ENCODE results near the gene GPR78. TPM values are rescaled to one million over a fixed set of nuclear protein-coding genes. Genes with fewer than 3 reads are reported as not detected.
A peak's percentile ranks its signal among the peaks of the same experiment; 100 is the strongest.

The GPR78 gene
- total and polyA plus RNA-seq, 2 donors (not counting 1 experiment from before 2014, with no cell fraction given), result 0.20 to 0.33 TPM

DNA sequence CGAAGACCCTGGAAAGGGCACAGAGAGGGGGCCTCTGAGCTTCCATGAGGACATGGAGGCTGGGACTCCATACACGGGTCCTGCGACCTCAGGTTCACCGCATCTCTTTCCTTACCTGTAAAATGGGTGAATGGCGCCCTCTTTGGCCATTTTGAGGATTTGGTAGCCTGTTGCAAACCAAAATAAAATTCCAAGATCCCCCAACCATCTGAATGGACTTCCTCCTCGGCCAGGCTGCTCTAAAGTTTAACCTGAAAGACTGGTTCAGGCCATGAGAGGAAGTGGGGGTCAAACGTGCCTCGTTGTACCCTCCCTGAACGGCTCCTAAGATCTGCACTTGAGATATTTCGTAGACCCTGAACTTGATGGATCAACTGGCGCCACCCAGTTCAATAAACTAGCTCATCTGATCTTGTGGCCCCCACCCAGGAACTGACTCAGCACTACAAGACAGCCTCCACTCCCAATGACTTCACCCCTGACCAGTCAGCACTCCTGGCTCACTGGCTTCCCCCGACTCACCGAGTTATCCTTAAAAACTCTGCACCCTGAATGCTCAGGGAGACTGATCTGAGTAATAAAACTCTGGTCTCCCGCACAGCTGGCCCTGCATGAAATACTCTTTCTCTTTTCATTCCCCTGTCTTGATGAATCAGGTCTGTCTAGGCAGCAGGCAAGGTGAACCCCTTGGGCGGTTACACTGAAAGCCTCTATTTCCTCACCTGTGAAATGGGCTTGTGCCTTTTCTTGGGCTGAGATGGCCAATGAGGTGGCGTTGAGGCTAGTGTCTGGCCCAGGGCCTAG, 32.9 kb upstream of the GPR78 start:
- Histone ChIP-seq H3K4me1 (ENCODE audit: control insufficient read depth, extremely low read depth, insufficient read depth, low read length) (peaks cover 3% of the 10 kb centered on the region), H3K27me3 (ENCODE audit: control insufficient read depth, insufficient read depth, low read length) (no peaks in the 10 kb centered on the region), H3K36me3 (ENCODE audit: control insufficient read depth, insufficient read depth, low read length) (no peaks in the 10 kb centered on the region), H3K4me3 (replicated peaks in 1 of 4; ENCODE audit: control extremely low read depth in 1 of 4, insufficient read depth in 1 of 4, low read depth in 3 of 4, low read length in 4 of 4) (no peak overlapping the region), H3K4me2 (ENCODE audit: extremely low read depth, insufficient read depth, low read length) (no peak overlapping the region), H2AFZ (ENCODE audit: low read length) (no peak overlapping the region), H3K79me2 (ENCODE audit: control insufficient read depth, insufficient read depth, low read length) (no peaks in the 10 kb centered on the region), H4K20me1 (ENCODE audit: control insufficient read depth, extremely low read depth, insufficient read depth, low read length) (no peaks in the 10 kb centered on the region), H3K9me3 (ENCODE audit: control insufficient read depth, insufficient read depth, low read depth, low read length) (no peaks in the 10 kb centered on the region), H3K9ac (ENCODE audit: insufficient read depth, low read length) (no peak overlapping the region), H3K27ac (ENCODE audit: insufficient read depth, low read length) (no peak overlapping the region)
- DNase-seq (ENCODE audit: low read depth in 2 of 2), result peak; percentile 27 to 67
- TF ChIP-seq EZH2 (IDR thresholded peaks at IDR 0.05; ENCODE audit: low read length, missing control alignments), result no peak
- TF ChIP-seq, protein P1, sequence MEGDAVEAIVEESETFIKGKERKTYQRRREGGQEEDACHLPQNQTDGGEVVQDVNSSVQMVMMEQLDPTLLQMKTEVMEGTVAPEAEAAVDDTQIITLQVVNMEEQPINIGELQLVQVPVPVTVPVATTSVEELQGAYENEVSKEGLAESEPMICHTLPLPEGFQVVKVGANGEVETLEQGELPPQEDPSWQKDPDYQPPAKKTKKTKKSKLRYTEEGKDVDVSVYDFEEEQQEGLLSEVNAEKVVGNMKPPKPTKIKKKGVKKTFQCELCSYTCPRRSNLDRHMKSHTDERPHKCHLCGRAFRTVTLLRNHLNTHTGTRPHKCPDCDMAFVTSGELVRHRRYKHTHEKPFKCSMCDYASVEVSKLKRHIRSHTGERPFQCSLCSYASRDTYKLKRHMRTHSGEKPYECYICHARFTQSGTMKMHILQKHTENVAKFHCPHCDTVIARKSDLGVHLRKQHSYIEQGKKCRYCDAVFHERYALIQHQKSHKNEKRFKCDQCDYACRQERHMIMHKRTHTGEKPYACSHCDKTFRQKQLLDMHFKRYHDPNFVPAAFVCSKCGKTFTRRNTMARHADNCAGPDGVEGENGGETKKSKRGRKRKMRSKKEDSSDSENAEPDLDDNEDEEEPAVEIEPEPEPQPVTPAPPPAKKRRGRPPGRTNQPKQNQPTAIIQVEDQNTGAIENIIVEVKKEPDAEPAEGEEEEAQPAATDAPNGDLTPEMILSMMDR (conservative IDR thresholded peaks at IDR 0.05 in 1 of 2, IDR thresholded peaks at IDR 0.05 in 1 of 2; ENCODE audit: low read depth in 1 of 2, low read length in 2 of 2), result peak; percentile 15 to 27

DNA sequence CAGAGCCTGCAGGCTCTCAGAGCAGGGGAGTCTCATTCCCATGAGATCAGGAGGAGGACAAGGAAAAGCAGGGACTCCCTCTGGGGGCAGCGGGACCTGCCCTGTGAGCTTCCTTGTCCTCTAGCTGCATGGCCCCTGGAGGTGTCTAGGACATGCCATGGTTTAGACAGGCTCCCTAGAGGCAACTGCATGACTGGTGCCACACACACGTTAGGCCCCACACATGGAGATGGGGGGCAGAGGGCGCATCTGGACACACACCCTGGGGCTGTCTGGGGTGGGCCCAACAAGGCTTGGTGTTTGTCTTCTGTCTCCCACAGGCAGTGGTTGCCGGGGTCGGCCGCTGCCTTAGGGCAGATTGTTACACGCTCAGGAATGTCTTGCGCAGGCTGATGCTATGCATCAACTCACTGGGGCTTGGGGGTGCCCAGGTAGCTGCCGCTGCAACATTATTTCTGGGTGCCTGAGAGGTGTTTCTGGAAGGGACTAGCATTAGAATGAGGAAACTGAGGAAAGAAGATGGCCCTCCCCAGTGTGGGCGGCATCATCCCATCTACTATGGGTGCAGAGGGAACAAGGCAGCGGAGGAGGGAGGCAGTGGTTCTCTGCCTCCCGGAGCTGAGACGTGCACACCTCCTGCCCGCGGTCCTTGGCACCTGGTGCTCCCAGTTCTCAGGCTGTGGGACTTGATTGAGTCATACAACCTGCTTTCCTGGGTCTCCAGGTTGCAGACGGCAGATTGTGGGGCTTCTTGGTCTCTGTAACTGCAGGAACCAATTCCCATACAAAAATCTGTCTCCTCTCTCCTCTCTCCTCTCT, 32.1 kb upstream of the GPR78 start:
- H3K36me3 ChIP-seq (ENCODE audit: control insufficient read depth, insufficient read depth, low read length), result no peaks in the 10 kb centered on the region
- H3K27ac ChIP-seq (ENCODE audit: insufficient read depth, low read length), result no peak overlapping the region
- peaks cover 3% of the 10 kb centered on the region for H3K4me1 ChIP-seq (ENCODE audit: control insufficient read depth, extremely low read depth, insufficient read depth, low read length)
- H3K4me2 ChIP-seq (ENCODE audit: extremely low read depth, insufficient read depth, low read length), result no peak overlapping the region
- H4K20me1 ChIP-seq (ENCODE audit: control insufficient read depth, extremely low read depth, insufficient read depth, low read length), result no peaks in the 10 kb centered on the region
- H2AFZ ChIP-seq (ENCODE audit: low read length), result no peak overlapping the region
- no peak overlapping the region for H3K9ac ChIP-seq (ENCODE audit: insufficient read depth, low read length)
- no peak for DNase-seq (ENCODE audit: low read depth in 2 of 2)
- no peaks in the 10 kb centered on the region for H3K79me2 ChIP-seq (ENCODE audit: control insufficient read depth, insufficient read depth, low read length)
- H3K9me3 ChIP-seq (ENCODE audit: control insufficient read depth, insufficient read depth, low read depth, low read length), result no peaks in the 10 kb centered on the region
- H3K4me3 ChIP-seq (replicated peaks in 1 of 4; ENCODE audit: control extremely low read depth in 1 of 4, insufficient read depth in 1 of 4, low read depth in 3 of 4, low read length in 4 of 4), result no peak overlapping the region
- no peaks in the 10 kb centered on the region for H3K27me3 ChIP-seq (ENCODE audit: control insufficient read depth, insufficient read depth, low read length)
- TF ChIP-seq, protein P1 (conservative IDR thresholded peaks at IDR 0.05 in 1 of 2, IDR thresholded peaks at IDR 0.05 in 1 of 2; ENCODE audit: low read depth in 1 of 2, low read length in 2 of 2), result no peak
- no peak for TF ChIP-seq EZH2 (IDR thresholded peaks at IDR 0.05; ENCODE audit: low read length, missing control alignments)

DNA sequence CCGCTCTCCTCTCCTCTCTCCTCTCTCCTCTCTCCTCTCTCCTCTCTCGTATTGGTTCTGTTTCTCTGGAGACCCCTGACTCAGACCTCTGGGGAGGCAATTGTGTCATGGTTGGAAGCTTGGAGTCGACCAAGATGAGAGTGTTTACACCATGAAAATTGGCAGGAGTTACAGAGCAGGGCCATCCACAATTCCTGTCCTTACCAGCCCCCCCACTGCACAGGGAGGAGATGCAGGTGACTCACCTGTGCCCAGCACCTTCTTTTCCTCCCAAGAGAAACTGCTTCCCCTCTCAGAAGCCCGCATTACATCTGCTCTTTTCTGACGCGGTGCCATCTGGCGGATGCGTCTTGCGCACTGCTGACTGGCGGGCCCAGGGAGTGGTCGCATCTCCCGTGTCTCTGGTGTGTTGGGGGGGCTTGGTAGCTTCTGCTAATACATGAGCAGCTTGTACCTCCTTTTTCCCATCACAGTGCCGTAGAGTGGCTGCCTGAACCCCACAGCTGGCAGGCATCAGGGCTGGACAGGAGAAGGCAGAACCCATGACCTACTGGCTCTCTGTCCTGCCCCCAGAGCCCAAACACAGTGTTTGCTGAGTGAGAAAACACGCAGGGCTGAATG, 31.4 kb upstream of the GPR78 start:
- Histone ChIP-seq H3K79me2 (ENCODE audit: control insufficient read depth, insufficient read depth, low read length) (no peaks in the 10 kb centered on the region), H3K4me1 (ENCODE audit: control insufficient read depth, extremely low read depth, insufficient read depth, low read length) (peaks cover 3% of the 10 kb centered on the region), H3K4me3 (replicated peaks in 1 of 4; ENCODE audit: control extremely low read depth in 1 of 4, insufficient read depth in 1 of 4, low read depth in 3 of 4, low read length in 4 of 4) (no peak overlapping the region), H2AFZ (ENCODE audit: low read length) (no peak overlapping the region), H3K4me2 (ENCODE audit: extremely low read depth, insufficient read depth, low read length) (no peak overlapping the region), H3K27ac (ENCODE audit: insufficient read depth, low read length) (no peak overlapping the region), H3K9me3 (ENCODE audit: control insufficient read depth, insufficient read depth, low read depth, low read length) (no peaks in the 10 kb centered on the region), H3K36me3 (ENCODE audit: control insufficient read depth, insufficient read depth, low read length) (no peaks in the 10 kb centered on the region), H3K9ac (ENCODE audit: insufficient read depth, low read length) (no peak overlapping the region), H3K27me3 (ENCODE audit: control insufficient read depth, insufficient read depth, low read length) (no peaks in the 10 kb centered on the region), H4K20me1 (ENCODE audit: control insufficient read depth, extremely low read depth, insufficient read depth, low read length) (no peaks in the 10 kb centered on the region)
- no peak for TF ChIP-seq EZH2 (IDR thresholded peaks at IDR 0.05; ENCODE audit: low read length, missing control alignments)
- TF ChIP-seq, protein P1 (conservative IDR thresholded peaks at IDR 0.05 in 1 of 2, IDR thresholded peaks at IDR 0.05 in 1 of 2; ENCODE audit: low read depth in 1 of 2, low read length in 2 of 2), result no peak
- no peak for DNase-seq (ENCODE audit: low read depth in 2 of 2)

All from fibroblast of lung (primary cell).